ENCODE data around the gene UBE2L6. TPM values are rescaled to one million over a fixed set of nuclear protein-coding genes. Genes with fewer than 3 reads are reported as not detected.

Gene UBE2L6
- polyA plus RNA-seq, 1 experiment = 63.8 TPM

GRCh38 chr11:57504511-57504910, 63.0 kb downstream of the UBE2L6 start:
- no peak overlapping the region for H3K4me3 ChIP-seq (ENCODE audit: low read depth, low read length)
- no peak for DNase-seq (ENCODE audit: low read depth, low spot score)
- no peaks in the 10 kb centered on the region for H3K9me3 ChIP-seq (ENCODE audit: control insufficient read depth, insufficient read depth, low read length)
- TF ChIP-seq CTCF (IDR thresholded peaks at IDR 0.05; ENCODE audit: low read depth, low read length) = no peak
- H3K27ac ChIP-seq (ENCODE audit: low read depth, low read length) = no peak overlapping the region
- ChIA-PET CTCF (interaction anchor here (1.0 to 6.0 kb wide), 4 partner anchors 11 to 140 kb away, joined by 4 to 52 read pairs (median 16); no protein-coding TSS in a partner anchor), POLR2A (no interaction called here)
- H3K27me3 ChIP-seq (ENCODE audit: control insufficient read depth, insufficient read depth, low read length) = no peaks in the 10 kb centered on the region

- TF ChIP-seq CTCF (IDR thresholded peaks at IDR 0.05; ENCODE audit: low read depth, low read length) = no peak
- Histone ChIP-seq H3K9me3 (ENCODE audit: control insufficient read depth, insufficient read depth, low read length) (no peaks in the 10 kb centered on the region; the same call in 1 of the 2 replicates), H3K27me3 (ENCODE audit: control insufficient read depth, insufficient read depth, low read length) (no peaks in the 10 kb centered on the region), H3K27ac (ENCODE audit: low read depth, low read length) (no peak overlapping the region), H3K4me3 (ENCODE audit: low read depth, low read length) (no peak overlapping the region)
- no peak for DNase-seq (ENCODE audit: low read depth, low spot score)
- POLR2A ChIA-PET = interaction anchor here (0.6 kb wide), 1 partner anchor 15 kb away, joined by 4 read pairs; no protein-coding TSS in a partner anchor
- CTCF ChIA-PET = interaction anchor here (0.7 to 3.5 kb wide), 7 partner anchors 9 to 157 kb away, joined by 3 to 16 read pairs (median 4); no protein-coding TSS in a partner anchor
Measured at GRCh38 chr11:57502870-57503269, 64.6 kb downstream of the UBE2L6 start.

- DNase-seq (ENCODE audit: low read depth, low spot score) = no peak
- Histone ChIP-seq H3K27ac (ENCODE audit: low read depth, low read length) (no peak overlapping the region), H3K27me3 (ENCODE audit: control insufficient read depth, insufficient read depth, low read length) (no peaks in the 10 kb centered on the region), H3K9me3 (ENCODE audit: control insufficient read depth, insufficient read depth, low read length) (no peaks in the 10 kb centered on the region; the same call in 1 of the 2 replicates), H3K4me3 (ENCODE audit: low read depth, low read length) (no peak overlapping the region)
- TF ChIP-seq CTCF (IDR thresholded peaks at IDR 0.05; ENCODE audit: low read depth, low read length) = no peak
- ChIA-PET POLR2A (no interaction called here), CTCF (interaction anchor here (0.6 to 3.5 kb wide), 12 partner anchors 9 to 157 kb away, joined by 3 to 16 read pairs (median 4); no protein-coding TSS in a partner anchor)
Measured at GRCh38 chr11:57502376-57502775, 65.1 kb downstream of the UBE2L6 start.

- ChIA-PET CTCF (interaction anchor here (0.6 to 3.5 kb wide), 12 partner anchors 9 to 156 kb away, joined by 3 to 16 read pairs (median 4); no protein-coding TSS in a partner anchor), POLR2A (no interaction called here)
- DNase-seq (ENCODE audit: low read depth, low spot score) = no peak
Measured at GRCh38 chr11:57501953-57502352, 65.5 kb downstream of the UBE2L6 start.

More at GRCh38 chr11:57501953-57502352, 65.5 kb downstream of the UBE2L6 start:
- H3K4me3 ChIP-seq (ENCODE audit: low read depth, low read length) = no peak overlapping the region
- H3K9me3 ChIP-seq (ENCODE audit: control insufficient read depth, insufficient read depth, low read length) = no peaks in the 10 kb centered on the region; the same call in 1 of the 2 replicates
- H3K27me3 ChIP-seq (ENCODE audit: control insufficient read depth, insufficient read depth, low read length) = no peaks in the 10 kb centered on the region
- H3K27ac ChIP-seq (ENCODE audit: low read depth, low read length) = no peak overlapping the region
- TF ChIP-seq CTCF (IDR thresholded peaks at IDR 0.05; ENCODE audit: low read depth, low read length) = no peak

Small RNA genes lying within 50 kb of the gene (small RNA-seq; reads per million reads assigned to genes)
- not detected for gene RN7SL605P (ENCODE audit: insufficient read length, low read depth)

Other genes starting within 250 kb of the UBE2L6 start
- gene TNKS1BP1, start 242.7 kb downstream of the UBE2L6 start, polyA plus RNA-seq (2011; rRNA removed) = 59.4 and 63.8 TPM in 2 replicates
- gene SSRP1, start 231.8 kb downstream of the UBE2L6 start, polyA plus RNA-seq (2011; rRNA removed) = 111 and 113 TPM in 2 replicates
- not detected in 2 replicates for gene P2RX3, start 229.3 kb downstream of the UBE2L6 start, polyA plus RNA-seq (2011; rRNA removed)
- not detected in 2 replicates for gene PRG3, start 186.5 kb downstream of the UBE2L6 start, polyA plus RNA-seq (2011; rRNA removed)
- not detected in 2 replicates for gene PRG2, start 177.0 kb downstream of the UBE2L6 start, polyA plus RNA-seq (2011; rRNA removed)
- 24.4 and 25.1 TPM in 2 replicates for gene SLC43A3, start 140.6 kb downstream of the UBE2L6 start, polyA plus RNA-seq (2011; rRNA removed)
- gene RTN4RL2, start 107.1 kb downstream of the UBE2L6 start, polyA plus RNA-seq (2011; rRNA removed) = 0.11 and 0.45 TPM in 2 replicates
- gene SLC43A1, start 52.0 kb downstream of the UBE2L6 start, polyA plus RNA-seq (2011; rRNA removed) = 14.6 and 17.5 TPM in 2 replicates
- gene TIMM10, start 36.9 kb downstream of the UBE2L6 start, polyA plus RNA-seq (2011; rRNA removed) = 76.6 and 82.8 TPM in 2 replicates
- gene SMTNL1, start 30.1 kb downstream of the UBE2L6 start, polyA plus RNA-seq (2011; rRNA removed) = not detected in 2 replicates
- gene SERPING1, start 30.0 kb upstream of the UBE2L6 start, polyA plus RNA-seq (2011; rRNA removed) = 15.2 and 21.1 TPM in 2 replicates
- 0.83 and 1.1 TPM in 2 replicates for gene YPEL4, start 82.2 kb upstream of the UBE2L6 start, polyA plus RNA-seq (2011; rRNA removed)
- gene CLP1, start 90.1 kb upstream of the UBE2L6 start, polyA plus RNA-seq (2011; rRNA removed) = 17.7 and 18.0 TPM in 2 replicates
- gene ZDHHC5, start 100.4 kb upstream of the UBE2L6 start, polyA plus RNA-seq (2011; rRNA removed) = 56.7 and 64.3 TPM in 2 replicates
- 27.5 and 28.8 TPM in 2 replicates for gene MED19, start 144.5 kb upstream of the UBE2L6 start, polyA plus RNA-seq (2011; rRNA removed)
- 84.7 and 91.7 TPM in 2 replicates for gene TMX2, start 144.9 kb upstream of the UBE2L6 start, polyA plus RNA-seq (2011; rRNA removed)
- gene SELENOH, start 173.8 kb upstream of the UBE2L6 start, polyA plus RNA-seq (2011; rRNA removed) = 94.8 and 104 TPM in 2 replicates
- gene BTBD18, start 184.1 kb upstream of the UBE2L6 start, polyA plus RNA-seq (2011; rRNA removed) = not detected in 2 replicates
- gene CTNND1, start 194.1 kb upstream of the UBE2L6 start, polyA plus RNA-seq (2011; rRNA removed) = 190 and 191 TPM in 2 replicates